ENCODE measurements around the gene FRMPD4.

FRMPD4 gene

GRCh38 chrX:12223650-12224049 is 85.4 kb downstream of the FRMPD4 start:
- TF ChIP-seq EZH2 (IDR thresholded peaks at IDR 0.05; ENCODE audit: borderline replicate concordance, low read length), result no peak
- TF ChIP-seq, protein P1, sequence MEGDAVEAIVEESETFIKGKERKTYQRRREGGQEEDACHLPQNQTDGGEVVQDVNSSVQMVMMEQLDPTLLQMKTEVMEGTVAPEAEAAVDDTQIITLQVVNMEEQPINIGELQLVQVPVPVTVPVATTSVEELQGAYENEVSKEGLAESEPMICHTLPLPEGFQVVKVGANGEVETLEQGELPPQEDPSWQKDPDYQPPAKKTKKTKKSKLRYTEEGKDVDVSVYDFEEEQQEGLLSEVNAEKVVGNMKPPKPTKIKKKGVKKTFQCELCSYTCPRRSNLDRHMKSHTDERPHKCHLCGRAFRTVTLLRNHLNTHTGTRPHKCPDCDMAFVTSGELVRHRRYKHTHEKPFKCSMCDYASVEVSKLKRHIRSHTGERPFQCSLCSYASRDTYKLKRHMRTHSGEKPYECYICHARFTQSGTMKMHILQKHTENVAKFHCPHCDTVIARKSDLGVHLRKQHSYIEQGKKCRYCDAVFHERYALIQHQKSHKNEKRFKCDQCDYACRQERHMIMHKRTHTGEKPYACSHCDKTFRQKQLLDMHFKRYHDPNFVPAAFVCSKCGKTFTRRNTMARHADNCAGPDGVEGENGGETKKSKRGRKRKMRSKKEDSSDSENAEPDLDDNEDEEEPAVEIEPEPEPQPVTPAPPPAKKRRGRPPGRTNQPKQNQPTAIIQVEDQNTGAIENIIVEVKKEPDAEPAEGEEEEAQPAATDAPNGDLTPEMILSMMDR (IDR thresholded peaks at IDR 0.05; ENCODE audit: low read length), result no peak

GRCh38 chrX:12225107-12225506 is 86.8 kb downstream of the FRMPD4 start:
- Histone ChIP-seq H3K4me1 (ENCODE audit: insufficient read depth, low read length, severe bottlenecking) (no peaks in the 10 kb centered on the region), H3K27ac (ENCODE audit: low read depth, low read length, poor library complexity, severe bottlenecking) (no peak overlapping the region), H3F3A (ENCODE audit: insufficient read depth, low read length) (no peaks in the 10 kb centered on the region), H3K4me2 (ENCODE audit: low read length) (no peak overlapping the region), H2AFZ (ENCODE audit: low read length) (no peak overlapping the region), H3K79me2 (ENCODE audit: insufficient read depth, low read length) (no peaks in the 10 kb centered on the region), H3K27me3 (ENCODE audit: insufficient read depth, low read length) (no peaks in the 10 kb centered on the region), H3K9me3 (ENCODE audit: low read length) (no peaks in the 10 kb centered on the region), H3K9ac (ENCODE audit: low read length) (no peak overlapping the region), H3K9me2 (ENCODE audit: low read depth, low read length) (no peaks in the 10 kb centered on the region), H3K36me3 (ENCODE audit: insufficient read depth, low read length) (no peaks in the 10 kb centered on the region), H3K4me3 (ENCODE audit: low read depth, low read length, poor library complexity, severe bottlenecking) (no peak overlapping the region), H4K20me1 (ENCODE audit: insufficient read depth, low read length) (no peaks in the 10 kb centered on the region)
- TF ChIP-seq, protein P1 (IDR thresholded peaks at IDR 0.05; ENCODE audit: low read length), result no peak
- TF ChIP-seq EZH2 (IDR thresholded peaks at IDR 0.05; ENCODE audit: borderline replicate concordance, low read length), result no peak

More at GRCh38 chrX:12223650-12224049, 85.4 kb downstream of the FRMPD4 start:
- H3K4me3 ChIP-seq (ENCODE audit: low read depth, low read length, poor library complexity, severe bottlenecking), result no peak overlapping the region
- no peaks in the 10 kb centered on the region for H3K9me2 ChIP-seq (ENCODE audit: low read depth, low read length)
- no peaks in the 10 kb centered on the region for H3K4me1 ChIP-seq (ENCODE audit: insufficient read depth, low read length, severe bottlenecking)
- H3K36me3 ChIP-seq (ENCODE audit: insufficient read depth, low read length), result no peaks in the 10 kb centered on the region
- H3K9me3 ChIP-seq (ENCODE audit: low read length), result no peaks in the 10 kb centered on the region
- no peak overlapping the region for H3K4me2 ChIP-seq (ENCODE audit: low read length)
- no peak overlapping the region for H2AFZ ChIP-seq (ENCODE audit: low read length)
- no peak overlapping the region for H3K9ac ChIP-seq (ENCODE audit: low read length)
- no peaks in the 10 kb centered on the region for H3F3A ChIP-seq (ENCODE audit: insufficient read depth, low read length)
- no peaks in the 10 kb centered on the region for H4K20me1 ChIP-seq (ENCODE audit: insufficient read depth, low read length)
- no peak overlapping the region for H3K27ac ChIP-seq (ENCODE audit: low read depth, low read length, poor library complexity, severe bottlenecking)
- H3K79me2 ChIP-seq (ENCODE audit: insufficient read depth, low read length), result no peaks in the 10 kb centered on the region
- H3K27me3 ChIP-seq (ENCODE audit: insufficient read depth, low read length), result no peaks in the 10 kb centered on the region

DNA sequence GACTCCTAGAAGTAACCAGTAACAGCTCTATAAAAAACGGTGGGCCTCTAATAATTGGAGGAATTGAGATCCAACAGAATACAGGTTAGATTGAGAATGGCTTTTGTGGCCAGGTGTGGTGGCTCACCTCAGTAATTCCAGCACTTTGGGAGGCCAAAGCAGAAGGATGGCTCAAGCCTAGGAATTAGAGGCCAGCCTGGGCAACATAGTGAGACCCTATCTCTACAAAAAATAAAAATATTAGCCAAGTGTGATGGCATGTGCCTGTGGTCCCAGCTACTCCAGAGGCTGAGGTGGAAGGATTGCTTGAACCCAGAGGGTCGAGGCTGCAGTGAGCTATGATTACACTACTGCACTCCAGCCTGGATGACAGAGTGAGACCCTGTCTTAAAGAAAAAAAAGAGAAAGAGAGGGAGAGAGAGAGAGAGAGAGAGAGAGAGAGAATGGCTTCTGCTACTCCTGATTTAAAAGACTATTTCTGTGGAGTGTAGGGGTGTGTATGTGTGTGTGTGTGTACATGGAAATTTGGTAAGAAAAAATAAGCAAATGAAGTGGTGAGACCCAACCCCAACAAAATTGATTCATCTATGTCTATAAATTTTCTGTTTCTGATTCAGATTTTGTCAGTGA is 89.3 kb downstream of the FRMPD4 start:
- Histone ChIP-seq H3K36me3 (ENCODE audit: insufficient read depth, low read length) (no peaks in the 10 kb centered on the region), H4K20me1 (ENCODE audit: insufficient read depth, low read length) (no peaks in the 10 kb centered on the region), H3K9ac (ENCODE audit: low read length) (no peak overlapping the region), H3K9me2 (ENCODE audit: low read depth, low read length) (no peaks in the 10 kb centered on the region), H2AFZ (ENCODE audit: low read length) (no peak overlapping the region), H3F3A (ENCODE audit: insufficient read depth, low read length) (no peaks in the 10 kb centered on the region), H3K27me3 (ENCODE audit: insufficient read depth, low read length) (no peaks in the 10 kb centered on the region), H3K27ac (ENCODE audit: low read depth, low read length, poor library complexity, severe bottlenecking) (no peak overlapping the region), H3K4me1 (ENCODE audit: insufficient read depth, low read length, severe bottlenecking) (no peaks in the 10 kb centered on the region), H3K9me3 (ENCODE audit: low read length) (no peaks in the 10 kb centered on the region), H3K4me2 (ENCODE audit: low read length) (no peak overlapping the region), H3K4me3 (ENCODE audit: low read depth, low read length, poor library complexity, severe bottlenecking) (no peak overlapping the region), H3K79me2 (ENCODE audit: insufficient read depth, low read length) (no peaks in the 10 kb centered on the region)
- TF ChIP-seq, protein P1 (IDR thresholded peaks at IDR 0.05; ENCODE audit: low read length), result no peak
- TF ChIP-seq EZH2 (IDR thresholded peaks at IDR 0.05; ENCODE audit: borderline replicate concordance, low read length), result no peak
